ENCODE results near the gene CPA4.

DNA sequence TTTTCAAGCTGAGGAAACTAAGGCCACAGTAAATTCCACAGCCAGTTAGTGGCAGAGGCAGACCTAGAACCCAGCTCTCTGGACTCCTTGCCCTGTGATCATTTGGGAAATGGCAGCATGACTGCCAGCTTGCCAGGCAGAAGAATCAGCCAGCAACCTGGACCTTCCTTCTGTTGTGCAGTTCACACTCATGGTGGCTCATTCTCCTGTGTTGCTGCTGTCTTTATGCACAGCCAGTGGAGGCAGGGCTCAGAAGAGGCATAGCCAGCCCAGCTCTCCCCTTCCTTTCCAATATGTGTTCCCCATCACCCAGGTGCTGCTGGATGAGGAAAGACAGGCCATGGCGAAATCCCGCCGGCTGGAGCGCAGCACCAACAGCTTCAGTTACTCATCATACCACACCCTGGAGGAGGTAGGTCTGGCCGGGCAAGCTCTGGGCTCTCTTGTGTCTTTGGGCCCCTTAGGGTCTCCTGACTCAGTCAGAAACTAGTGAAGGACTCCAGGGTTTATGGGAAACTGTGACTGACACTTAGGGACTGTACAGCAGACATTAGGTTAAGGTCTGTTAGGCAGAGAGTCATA lies 66.4 kb downstream of the CPA4 start:
- TF ChIP-seq POLR2A (IDR thresholded peaks at IDR 0.05) (no peak), POLR2AphosphoS5 (IDR thresholded peaks at IDR 0.05) (no peak)
- TF ChIP-seq, protein P1, sequence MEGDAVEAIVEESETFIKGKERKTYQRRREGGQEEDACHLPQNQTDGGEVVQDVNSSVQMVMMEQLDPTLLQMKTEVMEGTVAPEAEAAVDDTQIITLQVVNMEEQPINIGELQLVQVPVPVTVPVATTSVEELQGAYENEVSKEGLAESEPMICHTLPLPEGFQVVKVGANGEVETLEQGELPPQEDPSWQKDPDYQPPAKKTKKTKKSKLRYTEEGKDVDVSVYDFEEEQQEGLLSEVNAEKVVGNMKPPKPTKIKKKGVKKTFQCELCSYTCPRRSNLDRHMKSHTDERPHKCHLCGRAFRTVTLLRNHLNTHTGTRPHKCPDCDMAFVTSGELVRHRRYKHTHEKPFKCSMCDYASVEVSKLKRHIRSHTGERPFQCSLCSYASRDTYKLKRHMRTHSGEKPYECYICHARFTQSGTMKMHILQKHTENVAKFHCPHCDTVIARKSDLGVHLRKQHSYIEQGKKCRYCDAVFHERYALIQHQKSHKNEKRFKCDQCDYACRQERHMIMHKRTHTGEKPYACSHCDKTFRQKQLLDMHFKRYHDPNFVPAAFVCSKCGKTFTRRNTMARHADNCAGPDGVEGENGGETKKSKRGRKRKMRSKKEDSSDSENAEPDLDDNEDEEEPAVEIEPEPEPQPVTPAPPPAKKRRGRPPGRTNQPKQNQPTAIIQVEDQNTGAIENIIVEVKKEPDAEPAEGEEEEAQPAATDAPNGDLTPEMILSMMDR (IDR thresholded peaks at IDR 0.05): no peak
